ENCODE measurements around the gene DCDC2C. TPM values are rescaled to one million over a fixed set of nuclear protein-coding genes. Genes with fewer than 3 reads are reported as not detected.
A peak's percentile ranks its signal among the peaks of the same experiment; 100 is the strongest.

DCDC2C gene
- total and polyA plus RNA-seq, 9 of the 15 experiments (the other 6 are each of a cell fraction or from before 2014, with no cell fraction given): not detected

- TF ChIP-seq KLF10 (CRISPR knock-in tag; IDR thresholded peaks at IDR 0.05) (no peak), BCOR (IDR thresholded peaks at IDR 0.05) (no peak), WHSC1 (IDR thresholded peaks at IDR 0.05; ENCODE audit: low read length) (no peak), STAT5B (CRISPR knock-in tag; IDR thresholded peaks at IDR 0.05) (no peak)
Observed at GRCh38 chr2:3670941-3671340, 32.4 kb upstream of the DCDC2C start (continued).

GRCh38 chr2:3672861-3673678, 30.3 kb upstream of the DCDC2C start:
- intact Hi-C loops (cut with micrococcal nuclease): no loop called here

More at GRCh38 chr2:3672861-3673678, 30.3 kb upstream of the DCDC2C start:
- Histone ChIP-seq H3K4me2 (ENCODE audit: insufficient read depth, low read length) (no peak overlapping the region), H3K79me2 (ENCODE audit: control insufficient read depth, insufficient read depth, low read length) (no peaks in the 10 kb centered on the region), H4K20me1 (replicated peaks; ENCODE audit: control insufficient read depth, insufficient read depth, low read length) (no peaks in the 10 kb centered on the region), H3K27ac (ENCODE audit: extremely low read depth, low read depth, low read length) (no peak overlapping the region), H3K36me3 (ENCODE audit: control insufficient read depth, insufficient read depth, low read length) (no peaks in the 10 kb centered on the region), H3K9me3 (replicated peaks; ENCODE audit: control insufficient read depth, insufficient read depth, low read depth, low read length) (no peaks in the 10 kb centered on the region), H3K9ac (ENCODE audit: insufficient read depth in 1 of 2, low read depth in 2 of 2, low read length in 2 of 2) (no peak overlapping the region), H3K27me3 (ENCODE audit: control insufficient read depth in 2 of 2, insufficient read depth in 2 of 2, low read length in 2 of 2) (peaks cover 26 to 60% of the 10 kb centered on the region in 2 experiments; a peak in 4 of 5 replicates), H2AFZ (ENCODE audit: low read depth, low read length) (no peak overlapping the region), H3K4me3 (no peak overlapping the region), H3K9me1 (ENCODE audit: control insufficient read depth, insufficient read depth, low read length) (no peaks in the 10 kb centered on the region), H3K4me1 (replicated peaks in 1 of 2; ENCODE audit: control insufficient read depth in 2 of 2, insufficient read depth in 2 of 2, low read length in 2 of 2) (no peaks in the 10 kb centered on the region)
- no peak for DNase-seq (ENCODE audit: extremely low read depth in 1 of 4, low spot score in 3 of 4)
- ChIA-PET CTCF (ENCODE audit: low intra/inter-chr PET ratio) (no interaction called here), POLR2A (no interaction called here)
- in situ Hi-C loops (cut with MboI): loop anchor here (25.0 kb wide), 1 partner anchor 1561 kb away; no protein-coding TSS in a partner anchor
- FAIRE-seq: no peak
- BruUV-seq (replicated peaks): no TSS peak
- no peak for ATAC-seq
- 0% methylated on average over 7 of the region's 9 CpGs for WGBS (ENCODE audit: insufficient coverage, low coverage, missing lambda C conversion rate)
- peak; percentile 41; the same call in 1 of the 2 replicates for TF ChIP-seq NFIC (IDR thresholded peaks at IDR 0.05)
- no peak for TF ChIP-seq ZMIZ1 (IDR thresholded peaks at IDR 0.05; ENCODE audit: low read depth in 2 of 2, low read length in 2 of 2)
